Lower lobe of right lung (tissue), 2 donors: ENCODE data around the gene AP1M1. TPM values are rescaled to one million over a fixed set of nuclear protein-coding genes. Genes with fewer than 3 reads are reported as not detected.

Experiments
- ATAC-seq, 2 donors: fragments of 200-7000 bp; cut with Tn5 transposase; one replicate each; pipeline ENCODE4 v1.9.1; 2020 to 2022; ENCODE audit warnings: mild to moderate bottlenecking in 2 of 2, moderate library complexity in 2 of 2
- DNase-seq: peaks from one replicate; pipeline ENCODE4 v3.0.0-alpha.2; 2020
- H3K27ac ChIP-seq: fragments of 200-600 bp; one replicate; pipeline ENCODE4 v1.8.0; 2022
- H3K27me3 ChIP-seq: fragments of 200-600 bp; one replicate; pipeline ENCODE4 v1.8.0; 2022; ENCODE audit warnings: low read depth
- H3K36me3 ChIP-seq: fragments of 200-600 bp; one replicate; pipeline ENCODE4 v1.8.0; 2022; ENCODE audit warnings: mild to moderate bottlenecking
- H3K4me1 ChIP-seq: fragments of 200-600 bp; one replicate; pipeline ENCODE4 v1.8.0; 2022
- H3K4me3 ChIP-seq: fragments of 200-600 bp; one replicate; pipeline ENCODE4 v1.8.0; 2022; ENCODE audit warnings: mild to moderate bottlenecking
- H3K9me3 ChIP-seq: fragments of 200-600 bp; one replicate; pipeline ENCODE4 v1.8.0; 2022
- CTCF ChIP-seq: fragments of 200-600 bp; IDR thresholded peaks from one replicate; pipeline ENCODE4 v1.8.0; 2022; ENCODE audit warnings: antibody characterized with exemption, mild to moderate bottlenecking
- intact Hi-C: fragments of 100-400 bp; cut with DNase I; formaldehyde crosslinking; loops from one replicate; pipeline ENCODE4 v1.11.0; 2022
- total RNA-seq: library from RNA; stranded (reverse); fragmentation: NEBNext Ultra II Directional; extraction: Animal tissue kit (Norgen Biotek cat#: 25700); gene quantifications from one replicate; pipeline ENCODE4 v1.2.1, GENCODE V29; 2021
- donor health status: DM: no; HTN: yes; CAD: no; lungs with severe emphysema.

Gene AP1M1
- total RNA-seq, 1 donor from 2014 or later: 66.0 TPM

GRCh38 chr19:16201011-16201391 lies 3.3 kb downstream of the AP1M1 start:
- intact Hi-C loops: no loop called here
- H3K27ac ChIP-seq: no peak overlapping the region
- DNase-seq (no peak), ATAC-seq (no peak)
- H3K4me3 ChIP-seq: no peak overlapping the region
- peaks cover 33% of the 10 kb centered on the region for H3K4me1 ChIP-seq
- peaks cover 55% of the 10 kb centered on the region for H3K36me3 ChIP-seq
- no peaks in the 10 kb centered on the region for H3K27me3 ChIP-seq
- no peaks in the 10 kb centered on the region for H3K9me3 ChIP-seq
- no peak for TF ChIP-seq CTCF

GRCh38 chr19:16202320-16203255 lies 4.9 kb downstream of the AP1M1 start:
- Histone ChIP-seq H3K27me3 (no peaks in the 10 kb centered on the region), H3K36me3 (peaks cover 70% of the 10 kb centered on the region), H3K9me3 (no peaks in the 10 kb centered on the region), H3K27ac (no peak overlapping the region), H3K4me1 (peaks cover 24% of the 10 kb centered on the region), H3K4me3 (no peak overlapping the region)
- TF ChIP-seq CTCF: no peak
- ATAC-seq (no peak), DNase-seq (no peak)
- intact Hi-C loops: no loop called here

DNA sequence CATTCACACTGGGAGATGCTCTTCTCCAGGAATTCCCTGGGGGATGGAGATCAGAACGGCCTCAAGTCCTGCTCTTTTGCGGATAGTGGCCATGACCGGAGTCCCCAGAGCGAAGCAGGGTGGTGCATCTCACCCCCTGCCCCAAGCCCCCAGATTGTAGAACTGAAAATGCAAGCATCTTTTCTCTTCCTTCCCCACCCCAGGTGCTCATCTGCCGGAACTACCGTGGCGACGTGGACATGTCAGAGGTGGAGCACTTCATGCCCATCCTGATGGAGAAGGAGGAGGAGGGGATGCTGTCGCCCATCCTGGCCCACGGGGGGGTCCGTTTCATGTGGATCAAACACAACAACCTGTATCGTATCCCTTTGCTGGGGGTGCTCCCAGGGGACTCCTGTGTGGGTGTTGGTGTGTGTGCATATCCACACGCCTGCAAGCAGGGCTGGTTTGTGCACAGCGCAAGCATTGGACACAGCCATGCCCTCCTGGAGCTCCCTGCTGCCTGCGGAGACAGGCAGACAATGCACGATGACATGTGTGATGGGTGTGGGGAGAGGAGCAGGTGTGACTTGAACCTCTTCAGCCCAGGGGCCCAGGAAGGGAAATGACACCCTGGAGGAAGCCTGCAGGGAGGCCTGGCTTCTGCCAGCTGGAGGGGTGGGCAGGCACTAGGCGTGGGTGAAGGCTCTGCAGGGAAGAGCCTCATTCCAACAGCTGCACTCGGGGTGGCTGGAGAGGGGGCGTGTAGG lies 5.7 kb downstream of the AP1M1 start:
- no peak for DNase-seq
- H3K27ac ChIP-seq: no peak overlapping the region

GRCh38 chr19:16204005-16204294 lies 6.2 kb downstream of the AP1M1 start:
- no peak for TF ChIP-seq CTCF
- peaks cover 84% of the 10 kb centered on the region for H3K36me3 ChIP-seq
- DNase-seq (no peak), ATAC-seq (no peak)
- no peaks in the 10 kb centered on the region for H3K27me3 ChIP-seq
- intact Hi-C loops: no loop called here
- H3K27ac ChIP-seq: no peak overlapping the region
- peaks cover 19% of the 10 kb centered on the region for H3K4me1 ChIP-seq
- no peak overlapping the region for H3K4me3 ChIP-seq
- no peaks in the 10 kb centered on the region for H3K9me3 ChIP-seq

More for the DNA sequence above, 5.7 kb downstream of the AP1M1 start:
- Histone ChIP-seq H3K4me3 (no peak overlapping the region), H3K27me3 (no peaks in the 10 kb centered on the region), H3K4me1 (peaks cover 24% of the 10 kb centered on the region), H3K36me3 (peaks cover 79% of the 10 kb centered on the region), H3K9me3 (no peaks in the 10 kb centered on the region)
- intact Hi-C loops: no loop called here
- no peak for ATAC-seq
- TF ChIP-seq CTCF: no peak

- intact Hi-C loops: no loop called here
- Histone ChIP-seq H3K27me3 (no peaks in the 10 kb centered on the region), H3K4me3 (no peak overlapping the region), H3K4me1 (peaks cover 5% of the 10 kb centered on the region), H3K27ac (no peak overlapping the region), H3K36me3 (peaks cover 96% of the 10 kb centered on the region), H3K9me3 (no peaks in the 10 kb centered on the region)
- ATAC-seq (no peak), DNase-seq (no peak)
- no peak for TF ChIP-seq CTCF
These were observed 7.7 kb downstream of the AP1M1 start for GRCh38 chr19:16205205-16206045.
